ENCODE measurements around the gene FOXP1.

GRCh38 chr3:71351403-71352149, 232.0 kb downstream of the FOXP1 start:
- TF ChIP-seq ELF4 (IDR thresholded peaks at IDR 0.05) (no peak), L3MBTL2 (conservative IDR thresholded peaks at IDR 0.05) (no peak), SUZ12 (IDR thresholded peaks at IDR 0.05) (no peak), CTBP1 (IDR thresholded peaks at IDR 0.05; ENCODE audit: borderline replicate concordance) (no peak), SP1 (IDR thresholded peaks at IDR 0.05) (no peak), ARNT (IDR thresholded peaks at IDR 0.05) (no peak), FOXA1 (IDR thresholded peaks at IDR 0.05) (no peak), HDGF (IDR thresholded peaks at IDR 0.05; ENCODE audit: borderline replicate concordance) (no peak), PKNOX1 (IDR thresholded peaks at IDR 0.05) (no peak), FOXK2 (IDR thresholded peaks at IDR 0.05) (no peak), ZNF384 (IDR thresholded peaks at IDR 0.05) (no peak)

All from HEK293T (cell line).